Endothelial cell of umbilical vein (primary cell): ENCODE results near the gene MMP8. TPM values are rescaled to one million over a fixed set of nuclear protein-coding genes. Genes with fewer than 3 reads are reported as not detected.

Experiments used
- BruUV-seq: library from RNA; stranded (reverse); fragments of 400-500 nt; replicated peaks from 2 replicates; lab custom pipeline; 2021; lab: Mats Ljungman, UMichigan
- CTCF ChIA-PET: fragments of 300-600, 350-600 bp; sonication (Branson Sonifier 250); formaldehyde crosslinking; loops from one replicate; lab custom pipeline; 2021; ENCODE audit warnings: antibody characterized with exemption, inconsistent platforms; lab: Charles Lee
- POLR2A ChIA-PET: fragments of 300-600, 350-600 bp; sonication (Branson Sonifier 250); formaldehyde crosslinking; loops from one replicate; lab custom pipeline; 2021; ENCODE audit warnings: antibody characterized with exemption, inconsistent platforms; lab: Charles Lee
- DNase-seq: peaks from one replicate; pipeline ENCODE4 v3.0.0-alpha.2; 2011; ENCODE audit warnings: low read depth, low spot score
- FAIRE-seq: peaks from 2 replicates; lab custom pipeline; 2011; peaks lifted over from hg19 to GRCh38; lab: Jason Lieb, UNC
- H2AFZ ChIP-seq: 2 replicates; pipeline ENCODE4 v1.6.0; 2012; ENCODE audit warnings: low read depth, low read length, control low read depth, inconsistent platforms
- H3K27ac ChIP-seq: 2 replicates; pipeline ENCODE4 v1.5.1; 2011; ENCODE audit warnings: low read depth, mild to moderate bottlenecking, control low read depth, low read length, moderate library complexity; ENCODE audit not compliant: insufficient read depth
- H3K27me3 ChIP-seq, 2 experiments: 2 replicates each; pipeline versions ENCODE4 v1.6.0 to v1.6.1; 2011; ENCODE audit warnings: low read length in 2 of 2, mixed read lengths in 1 of 2; ENCODE audit not compliant: control insufficient read depth in 2 of 2, insufficient read depth in 2 of 2
- H3K36me3 ChIP-seq, 2 experiments: 2 replicates in 1 of 2; 3 replicates in 1 of 2; pipeline ENCODE4 v1.5.1; 2011; ENCODE audit warnings: low read length in 2 of 2, mild to moderate bottlenecking in 1 of 2, moderate library complexity in 1 of 2; ENCODE audit not compliant: control insufficient read depth in 2 of 2, insufficient read depth in 2 of 2; ENCODE audit errors: extremely low read depth in 1 of 2
- H3K4me1 ChIP-seq: 3 replicates; pipeline ENCODE4 v1.5.1; 2011; ENCODE audit warnings: mild to moderate bottlenecking, low read length; ENCODE audit not compliant: control insufficient read depth, insufficient read depth; ENCODE audit errors: extremely low read depth
- H3K4me2 ChIP-seq: 2 replicates; pipeline ENCODE4 v1.6.1; 2011; ENCODE audit warnings: low read length, control low read depth, mixed read lengths; ENCODE audit not compliant: insufficient read depth
- H3K4me3 ChIP-seq, 3 experiments: fragments of 200-600 bp in 1 of 3; sonication (generic), shearing (Covaris generic) in 1 of 3; replicated peaks in 1 of 3; 2 replicates each; pipeline ENCODE4 v1.5.1; 2011 to 2016; ENCODE audit warnings: control low read depth in 3 of 3, low read length in 3 of 3, mild to moderate bottlenecking in 2 of 3, inconsistent platforms in 1 of 3, low read depth in 1 of 3, moderate library complexity in 1 of 3; ENCODE audit not compliant: insufficient read depth in 1 of 3
- H3K79me2 ChIP-seq: 2 replicates; pipeline ENCODE4 v1.6.0; 2012; ENCODE audit warnings: low read length, inconsistent platforms; ENCODE audit not compliant: control insufficient read depth, insufficient read depth
- H3K9ac ChIP-seq: replicated peaks from 2 replicates; pipeline ENCODE3; 2011; ENCODE audit warnings: low read length, control low read depth; ENCODE audit not compliant: insufficient read depth; ENCODE audit errors: extremely low read depth
- H3K9me1 ChIP-seq: replicated peaks from 3 replicates; pipeline ENCODE4 v1.6.0; 2011; ENCODE audit warnings: mild to moderate bottlenecking, low read length; ENCODE audit not compliant: control insufficient read depth, insufficient read depth; ENCODE audit errors: extremely low read depth
- H3K9me3 ChIP-seq: replicated peaks from 2 replicates; pipeline ENCODE4 v1.5.1; 2012; ENCODE audit warnings: low read length, inconsistent platforms; ENCODE audit not compliant: control insufficient read depth, insufficient read depth
- H4K20me1 ChIP-seq: replicated peaks from 2 replicates; pipeline ENCODE3; 2011; ENCODE audit warnings: mild to moderate bottlenecking, low read length; ENCODE audit not compliant: control insufficient read depth, insufficient read depth; ENCODE audit errors: extremely low read depth
- CTCF ChIP-seq, 2 donors: IDR thresholded peaks; 1 replicate in 1 of 2; 2 replicates in 1 of 2; pipeline ENCODE4 v1.5.1; 2011; ENCODE audit warnings: low read length in 2 of 2, mild to moderate bottlenecking in 2 of 2, moderate library complexity in 2 of 2, control low read depth in 1 of 2, inconsistent platforms in 1 of 2, low read depth in 1 of 2; ENCODE audit not compliant: insufficient read depth in 1 of 2; ENCODE audit errors: extremely low read depth in 1 of 2
- EZH2 ChIP-seq: IDR thresholded peaks from 2 replicates; pipeline ENCODE4 v1.6.1; 2012; ENCODE audit warnings: borderline replicate concordance, low read depth, mild to moderate bottlenecking, moderate library complexity, low read length, inconsistent platforms; ENCODE audit not compliant: severe bottlenecking
- FOS ChIP-seq: IDR thresholded peaks from 2 replicates; pipeline ENCODE4 v1.6.1; 2011; ENCODE audit warnings: mild to moderate bottlenecking, low read length, moderate library complexity, borderline replicate concordance; ENCODE audit not compliant: insufficient read depth
- GATA2 ChIP-seq: IDR thresholded peaks from 2 replicates; pipeline ENCODE4 v1.7.0; 2011; ENCODE audit warnings: low read depth, mild to moderate bottlenecking, moderate library complexity, mixed read lengths, low read length; ENCODE audit not compliant: insufficient read length, insufficient read depth
- JUN ChIP-seq: IDR thresholded peaks from 2 replicates; pipeline ENCODE4 v1.6.1; 2011; ENCODE audit warnings: borderline replicate concordance, low read depth; ENCODE audit not compliant: insufficient read length, insufficient read depth
- MAX ChIP-seq: IDR thresholded peaks from 2 replicates; pipeline ENCODE4 v1.6.1; 2011; ENCODE audit not compliant: insufficient read depth, insufficient read length
- MYC ChIP-seq: IDR thresholded peaks from one replicate; pipeline ENCODE4 v1.6.1; 2011; ENCODE audit warnings: mild to moderate bottlenecking, low read depth, low read length
- POLR2A ChIP-seq: IDR thresholded peaks from 2 replicates; pipeline ENCODE4 v1.6.1; 2012; ENCODE audit warnings: low read depth, mild to moderate bottlenecking, control low read depth, low read length
- POLR2AphosphoS5 ChIP-seq: IDR thresholded peaks from 2 replicates; pipeline ENCODE4 v1.6.1; 2012; ENCODE audit warnings: low read depth, mild to moderate bottlenecking, control low read depth, low read length, moderate library complexity; ENCODE audit not compliant: insufficient read depth
- dilution Hi-C: fragments of 300-500 bp; cut with MboI; formaldehyde crosslinking; loops from one replicate; pipeline ENCODE4 v1.15.0; 2019; ENCODE audit warnings: low sequenced_read_pairs; ENCODE audit not compliant: extremely low pct_ligation_motif_present
- intact Hi-C: fragments of 100-400 bp; cut with micrococcal nuclease; formaldehyde crosslinking; loops from one replicate; pipeline ENCODE4 v1.10.0; 2022
- polyA plus RNA-seq, 4 experiments: library from polyadenylated mRNA; depleted of rRNA in 3 of 4; stranded (reverse) in 3 of 4; unstranded in 1 of 4; fragments of >200 nt; gene quantifications; 2 replicates each; pipeline versions ENCODE4 v1.2.1 to v1.2.3, GENCODE V29; 2011 to 2012; ENCODE audit warnings: missing spikeins in 1 of 4
- total RNA-seq: library from RNA; stranded (reverse); gene quantifications from 2 replicates; pipeline ENCODE4 v1.2.3, GENCODE V29; 2021

MMP8 gene
- total and polyA plus RNA-seq, 2 donors (not counting 3 experiments of a cell fraction or from before 2014, with no cell fraction given), result not detected

- H3K4me2 ChIP-seq, result no peak overlapping the region
- no peaks in the 10 kb centered on the region for H3K27me3 ChIP-seq
- no peak overlapping the region for H3K4me3 ChIP-seq
- H3K9me3 ChIP-seq, result no peaks in the 10 kb centered on the region
- ChIA-PET CTCF (no interaction called here), POLR2A (no interaction called here)
- no peaks in the 10 kb centered on the region for H3K9me1 ChIP-seq
- intact Hi-C loops (no loop called here), dilution Hi-C loops (no loop called here)
- no peaks in the 10 kb centered on the region for H3K79me2 ChIP-seq
- BruUV-seq, result no TSS peak
- H3K27ac ChIP-seq, result no peak overlapping the region
- no peak for FAIRE-seq
- DNase-seq, result no peak
- no peak overlapping the region for H3K9ac ChIP-seq
- H4K20me1 ChIP-seq, result no peaks in the 10 kb centered on the region
- no peak overlapping the region for H2AFZ ChIP-seq
- no peaks in the 10 kb centered on the region for H3K36me3 ChIP-seq
- peaks cover 12% of the 10 kb centered on the region for H3K4me1 ChIP-seq
- no peak for TF ChIP-seq JUN
- no peak for TF ChIP-seq GATA2
- TF ChIP-seq POLR2A, result no peak
- TF ChIP-seq EZH2, result no peak
- no peak for TF ChIP-seq MYC
- TF ChIP-seq POLR2AphosphoS5, result no peak
- no peak for TF ChIP-seq FOS
- TF ChIP-seq MAX, result no peak
- TF ChIP-seq CTCF (IDR thresholded peaks at IDR 0.05; ENCODE audit: extremely low read depth in 1 of 2, insufficient read depth in 1 of 2, low read depth in 1 of 2, low read length in 2 of 2), result no peak
Measured at GRCh38 chr11:102773386-102773785, 48.6 kb upstream of the MMP8 start.
